Left renal pelvis (tissue), 4 donors: ENCODE measurements around the gene SLC27A4. TPM values are rescaled to one million over a fixed set of nuclear protein-coding genes. Genes with fewer than 3 reads are reported as not detected.
"Not testable (repeated sequence)": the region's sequence is repeated elsewhere in the genome, so short reads cannot be mapped to it uniquely, and the experiment has no call there.

Source experiments
- DNase-seq, 4 donors: peaks; one replicate each; pipeline ENCODE4 v3.0.0-alpha.2; 2013; ENCODE audit warnings: low read depth in 4 of 4, low spot score in 3 of 4
- polyA plus RNA-seq, 4 donors: library from polyadenylated mRNA; unstranded; fragments of 120-200 nt; gene quantifications; one replicate each; pipeline ENCODE4 v1.2.1, GENCODE V29; 2013; ENCODE audit not compliant: insufficient read length in 4 of 4

Gene SLC27A4
- polyA plus RNA-seq, 4 donors = 11.2 to 22.6 (median 16.7) TPM

DNA sequence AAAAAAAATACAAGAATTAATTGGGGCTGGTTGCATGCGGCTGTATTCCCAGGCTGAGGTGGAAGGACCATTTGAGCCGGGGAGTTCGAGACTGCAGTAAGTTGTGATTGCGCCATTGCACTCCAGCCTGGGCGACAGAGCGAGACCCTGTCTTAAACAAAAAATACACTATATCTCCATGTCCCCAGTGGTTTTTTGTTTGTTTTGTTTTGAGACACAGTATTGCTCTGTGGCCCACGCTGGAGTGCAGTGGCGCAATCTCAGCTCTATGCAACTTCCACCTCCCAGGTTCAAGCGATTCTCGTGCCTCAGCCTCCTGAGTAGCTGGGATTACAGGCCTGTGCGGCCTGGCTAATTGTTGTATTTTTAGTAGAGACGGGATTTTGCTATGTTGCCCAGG lies 16.5 kb upstream of the SLC27A4 start:
- no peak for DNase-seq

DNA sequence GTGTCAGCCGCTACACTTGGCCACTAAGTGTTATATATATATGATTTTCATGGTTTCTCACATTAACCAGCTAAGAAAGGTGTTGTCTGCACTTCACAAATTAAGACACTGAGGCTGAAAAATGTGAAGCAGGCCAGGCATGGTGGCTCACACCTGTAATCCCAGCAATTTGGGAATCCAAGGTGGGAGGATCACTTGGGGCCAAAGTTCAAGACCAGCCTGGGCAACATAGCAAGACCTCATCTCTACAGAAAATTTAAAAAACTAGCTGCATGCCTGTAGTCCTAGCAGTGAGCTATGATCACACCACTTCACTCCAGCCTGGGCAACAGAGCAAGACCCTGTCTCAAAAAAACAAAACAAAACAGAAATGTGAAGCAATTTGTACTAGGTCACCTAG lies 15.9 kb upstream of the SLC27A4 start:
- no peak for DNase-seq

DNA sequence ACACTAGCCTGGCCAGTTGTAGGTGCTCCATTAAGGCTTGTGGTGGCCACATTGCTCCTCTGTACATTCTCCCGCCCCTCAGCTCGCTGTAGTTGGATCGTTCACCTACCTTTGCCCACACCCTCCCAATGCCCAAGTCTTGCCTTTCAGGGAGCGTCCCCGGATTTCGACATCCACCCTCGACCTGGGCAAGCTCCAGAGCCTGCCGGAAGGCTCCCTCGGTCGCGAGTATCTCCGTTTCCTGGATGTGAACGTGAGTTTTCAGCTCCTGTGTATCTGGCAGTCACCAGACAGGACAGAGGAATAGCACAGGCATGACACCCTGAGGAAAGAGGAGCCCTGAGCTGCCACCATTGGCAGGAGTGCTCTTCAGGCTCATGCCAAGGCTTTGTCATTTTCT lies 14.7 kb upstream of the SLC27A4 start:
- no peak for DNase-seq

DNA sequence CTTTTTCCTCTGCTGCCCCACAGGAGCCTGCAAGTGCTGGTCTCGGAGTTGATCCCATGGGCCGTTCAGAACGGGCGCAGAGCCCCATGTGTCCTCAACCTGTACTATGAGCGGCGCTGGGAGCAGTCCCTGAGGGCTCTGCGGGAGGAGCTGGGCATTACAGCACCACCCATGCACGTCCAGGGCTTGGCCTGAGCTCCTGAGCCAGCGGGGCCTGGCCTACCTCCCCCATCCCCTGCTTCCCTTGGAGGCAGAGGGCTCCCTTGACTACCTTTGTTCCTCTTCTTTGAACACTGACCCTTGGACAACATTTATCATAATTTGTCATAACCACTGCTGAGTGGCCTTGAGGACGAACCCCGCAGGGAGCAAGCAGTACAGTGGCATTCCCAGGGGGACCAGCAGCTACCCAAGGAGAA lies 6.9 kb upstream of the SLC27A4 start:
- no peak for DNase-seq

DNA sequence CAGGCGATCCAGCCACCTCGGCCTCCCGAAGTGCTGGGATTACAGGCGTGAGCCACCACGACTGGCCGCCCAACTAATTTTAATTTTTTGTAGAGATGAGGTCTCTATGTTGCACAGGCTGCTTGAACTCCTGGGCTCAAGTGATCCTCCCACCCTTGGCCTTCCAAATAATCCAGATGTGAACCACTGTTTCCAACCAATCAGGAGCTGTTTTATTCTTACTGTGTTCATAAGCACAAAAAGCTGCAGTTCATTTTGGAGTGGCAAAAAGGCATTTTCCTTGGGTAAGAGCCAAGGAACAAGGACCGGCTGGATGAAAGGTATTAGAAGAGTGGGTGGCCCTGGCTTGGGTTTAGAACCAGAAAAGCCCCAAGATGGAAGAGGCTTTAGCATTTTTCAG lies 5.2 kb upstream of the SLC27A4 start:
- DNase-seq = no peak

DNA sequence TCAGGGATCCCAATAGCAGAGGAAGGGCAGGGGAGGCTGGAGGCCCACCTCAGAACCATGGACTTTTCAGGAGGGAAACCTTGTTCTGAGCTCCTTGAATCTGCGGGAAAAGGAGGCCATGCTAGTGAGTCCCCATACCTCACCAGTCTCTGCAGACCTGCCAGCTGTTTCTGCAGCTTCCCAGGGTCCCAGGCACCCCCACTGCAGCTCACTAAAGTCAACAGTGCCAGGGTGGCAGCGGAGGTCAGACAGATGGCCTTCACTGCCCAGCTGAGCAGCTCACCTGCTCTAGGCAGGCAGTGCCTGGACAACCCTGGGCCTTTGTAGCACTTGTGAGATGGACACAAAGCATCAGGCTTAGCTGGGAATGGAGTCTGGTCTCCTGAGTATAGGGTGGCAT lies 4.4 kb upstream of the SLC27A4 start:
- DNase-seq = no peak

DNA sequence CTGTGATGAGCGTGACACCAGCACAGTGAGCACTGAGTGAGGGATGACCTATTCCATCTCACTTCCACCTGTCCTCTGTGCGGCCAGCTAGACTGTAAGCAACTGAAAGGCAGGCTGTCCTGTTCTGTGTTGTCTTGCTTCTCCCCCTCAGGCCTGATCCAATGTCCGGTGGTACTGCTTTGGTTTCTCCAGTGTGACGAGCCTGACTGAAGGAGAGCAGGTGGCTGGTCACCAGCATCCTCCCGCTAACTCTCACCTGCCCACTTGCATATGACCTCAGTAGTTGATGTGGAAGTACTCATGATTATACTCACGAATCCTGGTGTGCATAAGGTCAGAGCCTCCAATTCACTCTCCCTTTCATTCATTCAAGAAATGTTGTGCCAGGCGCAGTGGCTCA lies 2.4 kb upstream of the SLC27A4 start:
- no peak for DNase-seq

DNA sequence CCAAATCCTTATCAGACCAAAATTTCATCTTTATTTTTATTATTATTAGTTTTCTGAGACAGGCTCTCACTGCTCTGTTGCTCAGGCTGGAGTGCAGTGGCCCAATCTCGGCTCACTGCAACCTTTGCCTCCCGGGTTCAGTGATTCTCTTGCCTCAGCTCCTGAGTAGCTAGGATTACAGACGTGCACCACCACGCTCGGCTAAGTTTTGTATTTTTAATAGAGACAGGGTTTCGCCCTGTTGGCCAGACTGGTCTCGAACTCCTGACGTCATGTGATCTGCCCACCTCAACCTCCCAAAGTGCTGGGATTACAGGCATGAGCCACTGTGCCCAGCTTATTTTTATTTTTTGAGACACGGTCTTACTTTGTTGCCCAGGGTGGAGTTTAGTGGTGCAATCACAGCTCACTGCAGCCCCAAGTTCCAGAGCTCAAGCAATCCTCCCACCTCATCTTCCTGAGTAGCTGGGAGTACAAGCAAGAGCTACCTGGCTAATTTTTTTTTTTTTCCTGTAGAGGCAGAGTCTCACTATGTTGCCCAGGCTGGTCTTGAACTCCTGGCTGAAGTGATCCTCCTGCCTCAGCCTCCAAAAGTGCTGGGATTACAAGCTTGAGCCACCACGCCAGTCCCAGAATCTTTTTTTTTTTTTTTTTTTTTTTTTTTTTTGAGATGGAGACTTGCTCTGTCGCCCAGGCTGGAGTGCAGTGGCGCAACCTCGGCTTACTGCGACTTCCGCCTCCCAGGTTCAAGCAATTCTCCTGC lies 1.3 kb upstream of the SLC27A4 start:
- not testable (repeated sequence) for DNase-seq

DNA sequence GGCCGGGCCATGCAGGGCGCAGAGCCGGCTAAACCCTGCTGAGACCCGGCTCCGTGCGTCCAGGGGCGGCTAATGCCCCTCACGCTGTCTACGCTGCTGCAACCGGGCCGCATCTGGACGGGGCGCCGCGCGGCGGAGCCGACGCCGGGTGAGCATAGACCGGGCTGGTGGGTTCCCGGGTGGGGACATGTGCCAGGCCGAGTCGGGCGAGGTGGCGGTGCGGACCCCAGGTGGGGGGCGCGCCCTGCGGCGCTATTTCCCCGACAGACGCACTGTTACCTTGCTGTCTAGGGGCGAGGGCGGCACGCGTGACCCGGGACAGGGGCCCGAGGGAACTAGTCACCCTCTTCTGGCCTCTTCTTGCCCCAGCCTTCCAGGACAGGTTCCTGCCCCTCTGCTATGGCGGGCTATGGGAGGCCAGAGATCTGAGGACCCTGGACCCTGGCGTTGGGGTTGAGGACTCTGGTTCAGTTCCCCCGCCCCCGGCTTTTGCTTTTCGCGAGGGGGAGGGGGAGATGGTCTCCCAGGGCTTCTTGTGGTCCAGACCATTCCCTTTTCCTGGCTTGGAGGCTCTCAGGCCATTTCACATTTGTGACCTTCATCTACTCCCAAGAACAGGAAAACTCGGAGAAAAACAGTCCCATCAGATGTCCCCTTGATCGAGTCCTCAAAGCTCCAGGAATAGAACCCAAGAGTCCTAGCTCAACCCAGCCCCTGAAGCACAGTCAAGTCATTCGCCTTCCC lies 536 bp downstream of the SLC27A4 start:
- DNase-seq = no peak

DNA sequence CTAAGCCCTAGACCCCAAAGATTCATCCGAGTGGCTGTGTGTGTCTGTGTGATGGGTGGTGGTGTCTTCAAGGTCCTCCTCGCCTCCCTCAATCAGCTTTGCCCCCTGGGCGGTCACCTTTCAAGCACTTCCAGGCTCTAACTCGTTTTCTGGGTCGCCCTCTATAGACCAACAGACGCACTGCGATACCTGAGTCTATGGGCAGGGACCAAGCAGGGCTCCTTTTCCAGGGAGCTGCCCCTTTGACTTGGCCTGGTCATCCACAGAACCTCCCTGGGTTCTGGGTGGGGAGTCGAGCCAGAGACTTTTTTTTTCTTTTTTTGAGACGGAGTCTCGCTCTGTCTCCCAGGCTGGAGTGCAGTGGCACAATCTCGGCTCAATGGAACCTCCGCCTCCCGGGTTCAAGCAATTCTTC lies 1.1 kb downstream of the SLC27A4 start:
- DNase-seq = no peak

DNA sequence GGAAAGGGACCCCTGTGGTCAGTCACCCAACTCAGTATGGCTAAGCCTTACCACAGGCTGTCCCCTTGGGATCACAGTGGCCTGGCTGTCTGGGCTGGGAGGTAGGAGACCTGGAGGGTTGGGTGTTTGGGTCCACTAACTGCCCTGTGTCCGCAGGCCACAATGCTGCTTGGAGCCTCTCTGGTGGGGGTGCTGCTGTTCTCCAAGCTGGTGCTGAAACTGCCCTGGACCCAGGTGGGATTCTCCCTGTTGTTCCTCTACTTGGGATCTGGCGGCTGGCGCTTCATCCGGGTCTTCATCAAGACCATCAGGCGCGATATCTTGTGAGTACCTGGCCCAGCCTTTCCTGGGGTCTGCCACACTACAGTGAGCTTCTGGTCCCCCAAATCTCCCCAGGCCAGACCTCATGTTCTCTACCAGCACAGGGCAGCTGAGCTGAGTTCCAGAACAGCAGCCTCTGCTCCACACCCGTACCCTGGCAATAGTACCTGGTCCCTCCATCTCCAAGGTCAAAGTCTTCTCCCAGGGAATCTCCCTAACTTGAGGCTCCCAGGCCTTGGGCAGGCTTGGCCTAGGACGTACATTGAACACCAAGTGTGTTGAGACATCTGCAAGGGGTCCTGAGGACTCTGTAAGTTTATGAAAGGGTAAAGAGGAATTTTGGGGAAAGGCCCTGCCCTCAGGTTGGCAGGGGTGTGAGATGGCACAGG lies 2.8 kb downstream of the SLC27A4 start:
- DNase-seq = no peak

DNA sequence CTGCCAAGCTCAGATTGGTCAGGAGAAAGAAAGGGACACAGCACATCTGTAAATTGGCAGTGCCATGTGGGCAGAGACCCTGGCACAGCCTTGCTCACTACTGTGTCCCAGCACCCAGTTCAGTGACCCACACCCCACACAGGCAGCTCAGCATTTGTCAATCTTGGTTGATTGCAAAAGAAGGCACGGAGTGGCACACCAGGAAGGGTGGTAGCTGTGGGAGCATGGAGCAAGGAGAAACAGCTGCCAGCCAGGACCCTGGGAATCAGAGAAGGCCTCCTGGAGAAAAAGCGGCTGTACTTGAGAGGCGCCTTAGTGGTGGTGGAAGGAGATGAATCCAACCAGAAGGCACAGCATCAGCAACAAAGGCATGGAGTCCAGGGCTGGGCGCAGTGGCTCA lies 3.5 kb downstream of the SLC27A4 start:
- no peak for DNase-seq

DNA sequence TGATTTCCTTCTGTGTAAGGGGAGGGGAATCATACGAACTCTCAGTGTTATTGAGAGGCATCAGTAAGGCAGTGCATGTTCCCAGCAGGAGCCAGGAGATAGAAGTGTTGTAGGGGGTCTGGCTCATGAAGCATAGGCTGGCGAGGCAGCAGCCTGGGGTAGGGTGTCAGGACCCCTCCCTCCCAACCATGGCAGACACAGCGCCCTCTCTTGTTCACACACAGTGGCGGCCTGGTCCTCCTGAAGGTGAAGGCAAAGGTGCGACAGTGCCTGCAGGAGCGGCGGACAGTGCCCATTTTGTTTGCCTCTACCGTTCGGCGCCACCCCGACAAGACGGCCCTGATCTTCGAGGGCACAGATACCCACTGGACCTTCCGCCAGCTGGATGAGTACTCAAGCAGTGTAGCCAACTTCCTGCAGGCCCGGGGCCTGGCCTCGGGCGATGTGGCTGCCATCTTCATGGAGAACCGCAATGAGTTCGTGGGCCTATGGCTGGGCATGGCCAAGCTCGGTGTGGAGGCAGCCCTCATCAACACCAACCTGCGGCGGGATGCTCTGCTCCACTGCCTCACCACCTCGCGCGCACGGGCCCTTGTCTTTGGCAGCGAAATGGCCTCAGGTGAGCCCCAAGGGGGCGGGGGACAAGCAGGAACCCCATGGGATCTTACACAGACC lies 4.7 kb downstream of the SLC27A4 start:
- no peak for DNase-seq

DNA sequence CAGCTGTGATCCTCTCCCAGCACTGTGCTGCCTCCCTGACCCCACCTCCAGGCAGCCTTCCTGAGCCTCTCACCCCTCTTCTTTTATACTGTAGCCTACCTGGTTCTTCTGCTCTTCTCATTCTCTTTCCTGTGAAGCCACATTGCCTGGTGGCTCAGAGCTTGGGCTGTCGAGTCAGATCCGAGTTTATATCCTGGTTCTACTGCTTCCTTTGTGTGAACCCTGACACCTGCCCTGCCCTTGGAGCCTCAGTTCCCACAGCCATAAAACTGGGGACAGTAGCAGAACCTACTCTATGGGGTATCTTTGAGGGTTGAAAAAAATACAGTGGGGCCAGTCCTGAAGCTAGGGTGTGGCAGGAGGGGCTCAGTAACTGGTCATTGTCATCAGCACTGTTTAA lies 8.8 kb downstream of the SLC27A4 start:
- no peak for DNase-seq

DNA sequence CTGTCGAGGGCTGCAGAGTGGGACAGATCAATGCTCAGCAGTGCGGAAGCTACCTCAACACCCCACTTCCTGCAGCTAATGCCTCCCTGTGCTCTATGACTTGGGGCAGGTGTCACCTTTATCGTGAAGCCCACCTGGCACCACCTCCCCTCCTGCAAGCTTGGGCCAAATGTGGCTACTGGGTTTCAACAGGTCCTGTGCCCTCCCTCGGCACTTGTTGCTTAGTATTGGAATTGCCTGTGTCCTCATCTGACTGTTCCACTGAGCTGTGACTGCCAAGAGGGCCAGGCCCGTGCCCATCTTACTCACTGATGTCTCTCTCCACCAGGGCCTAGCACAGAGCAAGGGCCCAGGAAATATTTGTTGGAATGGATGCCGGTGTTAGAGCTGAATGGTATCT lies 9.4 kb downstream of the SLC27A4 start:
- no peak for DNase-seq

DNA sequence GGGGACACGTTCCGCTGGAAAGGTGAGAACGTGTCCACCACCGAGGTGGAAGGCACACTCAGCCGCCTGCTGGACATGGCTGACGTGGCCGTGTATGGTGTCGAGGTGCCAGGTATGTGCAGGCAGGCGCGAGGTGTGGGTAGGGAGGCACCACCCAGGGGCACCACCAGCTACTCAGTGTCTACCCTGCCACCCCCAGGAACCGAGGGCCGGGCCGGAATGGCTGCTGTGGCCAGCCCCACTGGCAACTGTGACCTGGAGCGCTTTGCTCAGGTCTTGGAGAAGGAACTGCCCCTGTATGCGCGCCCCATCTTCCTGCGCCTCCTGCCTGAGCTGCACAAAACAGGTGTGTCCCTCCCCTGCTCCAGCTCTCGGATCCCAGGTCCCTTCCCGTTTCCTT lies 15.1 kb downstream of the SLC27A4 start:
- DNase-seq = no peak

DNA sequence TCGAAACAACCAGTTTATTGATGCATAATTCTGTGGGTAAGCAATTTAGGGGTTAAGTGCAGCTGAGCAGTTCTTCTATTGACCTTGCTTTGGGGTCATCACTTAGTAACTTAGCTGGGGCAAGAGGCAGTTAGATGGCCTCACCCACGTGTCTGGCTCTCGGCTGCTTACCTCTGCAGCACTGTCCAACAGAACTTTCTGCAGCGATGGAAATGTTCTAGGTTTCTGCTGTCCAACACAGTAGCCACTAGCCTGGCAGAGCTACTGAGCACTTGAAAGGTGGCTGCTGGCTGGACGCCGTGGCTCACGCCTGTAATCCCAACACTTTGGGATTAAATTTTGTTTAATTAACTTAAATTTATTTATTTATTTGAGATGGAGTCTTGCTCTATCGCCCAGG lies 17.8 kb downstream of the SLC27A4 start:
- no peak for DNase-seq

DNA sequence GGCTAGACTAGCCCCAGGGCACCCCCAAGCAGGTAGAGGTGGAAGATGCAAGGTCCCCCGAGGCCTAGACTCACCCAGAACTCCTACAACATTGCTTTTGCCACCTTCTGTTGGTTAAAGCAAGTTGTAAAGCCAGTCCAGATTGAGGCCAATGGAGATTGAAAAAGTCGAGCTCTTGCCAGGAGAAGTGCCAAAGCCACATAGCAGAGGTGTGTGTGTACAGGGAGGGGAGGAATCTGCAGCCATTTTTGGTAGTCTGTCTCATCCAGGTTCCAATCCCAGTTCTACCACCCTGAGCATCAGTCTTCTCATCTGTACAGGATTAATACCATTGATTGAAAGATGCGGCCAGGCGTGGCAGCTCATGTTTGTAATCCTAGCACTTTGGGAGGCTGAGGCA lies 18.5 kb downstream of the SLC27A4 start:
- no peak for DNase-seq

DNA sequence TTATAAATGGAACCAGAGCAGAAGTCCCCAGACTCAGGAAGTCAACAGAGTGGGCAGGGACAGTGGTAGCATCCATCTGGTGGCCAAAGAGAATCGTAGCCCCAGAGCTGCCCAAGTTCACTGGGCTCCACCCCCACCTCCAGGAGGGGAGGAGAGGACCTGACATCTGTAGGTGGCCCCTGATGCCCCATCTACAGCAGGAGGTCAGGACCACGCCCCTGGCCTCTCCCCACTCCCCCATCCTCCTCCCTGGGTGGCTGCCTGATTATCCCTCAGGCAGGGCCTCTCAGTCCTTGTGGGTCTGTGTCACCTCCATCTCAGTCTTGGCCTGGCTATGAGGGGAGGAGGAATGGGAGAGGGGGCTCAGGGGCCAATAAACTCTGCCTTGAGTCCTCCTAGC lies 20.5 kb downstream of the SLC27A4 start:
- DNase-seq = no peak

DNA sequence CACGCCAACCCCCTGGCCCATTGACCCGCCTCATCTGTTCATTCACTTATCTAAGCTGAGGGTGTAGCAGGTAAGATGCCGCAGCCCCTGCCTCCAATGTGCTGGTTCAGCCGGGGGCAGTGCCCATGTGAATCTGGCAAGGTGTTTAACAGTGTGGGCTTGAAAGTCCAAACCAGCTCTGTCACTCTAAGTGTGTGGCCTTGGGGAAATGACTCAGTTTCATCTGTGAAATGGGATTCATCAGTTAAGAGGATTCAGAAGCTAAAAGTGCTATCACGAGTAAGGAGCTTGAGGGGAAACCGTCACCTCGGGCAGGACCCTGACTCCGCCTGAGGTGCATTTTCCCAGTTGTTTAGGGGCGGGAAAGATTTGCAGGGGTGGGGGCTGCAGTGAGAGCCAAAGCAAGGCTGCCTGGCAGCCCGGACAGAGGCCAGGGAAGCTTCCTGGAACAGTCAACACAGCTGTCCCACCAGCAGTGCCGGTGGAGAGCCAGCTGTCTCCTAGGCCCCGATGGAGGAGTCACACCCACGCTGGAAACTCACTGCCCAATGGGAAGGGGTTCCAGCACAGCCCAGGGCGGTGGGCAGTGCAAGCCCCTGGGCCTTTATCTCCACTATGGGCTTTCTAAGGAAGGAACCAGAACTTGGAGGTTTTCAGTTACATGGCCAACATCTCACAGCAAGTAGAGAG lies 21.1 kb downstream of the SLC27A4 start:
- DNase-seq = no peak
